ENCODE data around the gene KCNN2. TPM values are rescaled to one million over a fixed set of nuclear protein-coding genes. Genes with fewer than 3 reads are reported as not detected.

Gene KCNN2
- total RNA-seq, 3 donors from 2014 or later = 0.16 to 0.33 TPM; not detected in 1

DNA sequence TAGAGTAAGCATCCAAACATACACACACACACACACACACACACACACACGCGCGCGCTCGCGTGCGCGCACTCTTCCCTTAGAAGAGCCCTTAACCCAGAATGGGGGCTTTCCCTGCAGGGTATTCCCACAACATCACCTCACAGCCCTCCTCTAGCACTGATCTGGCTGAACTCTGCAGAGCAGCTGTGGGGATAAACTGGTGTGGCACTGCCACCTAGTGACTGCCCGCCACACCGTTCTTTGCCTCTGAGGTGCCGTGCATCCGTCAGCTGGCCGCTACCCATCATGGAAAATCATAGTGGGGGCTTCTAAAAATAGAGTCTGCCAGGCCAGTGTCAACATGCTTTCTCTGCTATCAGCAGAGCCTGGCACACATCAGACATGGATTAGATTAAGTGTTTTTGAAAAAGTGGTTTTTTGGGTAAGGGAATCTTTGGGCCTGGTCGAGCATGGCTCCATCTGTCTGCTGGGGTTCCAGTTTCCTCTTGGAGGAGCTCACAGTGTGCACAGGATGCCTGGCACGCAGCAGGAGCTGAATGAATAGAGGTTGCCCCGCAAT is 88.1 kb downstream of the KCNN2 start:
- TF ChIP-seq, protein P1, sequence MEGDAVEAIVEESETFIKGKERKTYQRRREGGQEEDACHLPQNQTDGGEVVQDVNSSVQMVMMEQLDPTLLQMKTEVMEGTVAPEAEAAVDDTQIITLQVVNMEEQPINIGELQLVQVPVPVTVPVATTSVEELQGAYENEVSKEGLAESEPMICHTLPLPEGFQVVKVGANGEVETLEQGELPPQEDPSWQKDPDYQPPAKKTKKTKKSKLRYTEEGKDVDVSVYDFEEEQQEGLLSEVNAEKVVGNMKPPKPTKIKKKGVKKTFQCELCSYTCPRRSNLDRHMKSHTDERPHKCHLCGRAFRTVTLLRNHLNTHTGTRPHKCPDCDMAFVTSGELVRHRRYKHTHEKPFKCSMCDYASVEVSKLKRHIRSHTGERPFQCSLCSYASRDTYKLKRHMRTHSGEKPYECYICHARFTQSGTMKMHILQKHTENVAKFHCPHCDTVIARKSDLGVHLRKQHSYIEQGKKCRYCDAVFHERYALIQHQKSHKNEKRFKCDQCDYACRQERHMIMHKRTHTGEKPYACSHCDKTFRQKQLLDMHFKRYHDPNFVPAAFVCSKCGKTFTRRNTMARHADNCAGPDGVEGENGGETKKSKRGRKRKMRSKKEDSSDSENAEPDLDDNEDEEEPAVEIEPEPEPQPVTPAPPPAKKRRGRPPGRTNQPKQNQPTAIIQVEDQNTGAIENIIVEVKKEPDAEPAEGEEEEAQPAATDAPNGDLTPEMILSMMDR (IDR thresholded peaks at IDR 0.05) = peak in 2 of 3 donors; percentile 60 to 67
- no peak for TF ChIP-seq POLR2AphosphoS5 (IDR thresholded peaks at IDR 0.05)
- TF ChIP-seq POLR2A (IDR thresholded peaks at IDR 0.05) = no peak
- Histone ChIP-seq H3K27me3 (no peaks in the 10 kb centered on the region), H3K4me1 (no peaks in the 10 kb centered on the region), H3K27ac (no peak overlapping the region), H3K9me3 (no peaks in the 10 kb centered on the region), H3K4me3 (no peak overlapping the region), H3K36me3 (no peaks in the 10 kb centered on the region)
- intact Hi-C loops (cut with DNase I; ENCODE audit: low total_unique reads) = no loop called here
- DNase-seq (ENCODE audit: low spot score in 2 of 2) = peak; percentile 20 to 58

DNA sequence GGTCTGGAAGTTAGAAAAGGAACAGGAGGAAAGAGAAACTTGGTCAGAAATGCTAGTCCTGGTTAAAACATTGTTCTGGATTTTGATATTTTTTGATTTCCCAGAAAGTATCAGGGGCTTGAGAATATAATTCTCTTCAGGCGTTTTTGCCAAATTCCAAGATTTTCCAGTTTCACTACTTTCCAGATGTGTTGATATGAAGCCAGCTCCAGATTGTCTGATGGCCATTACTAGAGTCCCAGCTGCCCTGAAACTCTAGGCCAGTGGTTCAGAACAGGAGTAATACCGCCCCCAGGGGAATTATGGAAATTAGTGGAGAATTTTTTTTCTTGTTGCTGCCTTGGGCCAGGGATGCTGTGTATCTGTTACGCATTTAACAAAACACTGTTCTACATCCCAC is 88.6 kb downstream of the KCNN2 start:
- intact Hi-C loops (cut with DNase I; ENCODE audit: low total_unique reads) = no loop called here
- H3K4me1 ChIP-seq = no peaks in the 10 kb centered on the region
- no peak for DNase-seq (ENCODE audit: low spot score in 2 of 2)
- H3K9me3 ChIP-seq = no peaks in the 10 kb centered on the region
- H3K27ac ChIP-seq = no peak overlapping the region
- no peaks in the 10 kb centered on the region for H3K36me3 ChIP-seq
- TF ChIP-seq, protein P1 (IDR thresholded peaks at IDR 0.05) = no peak
- TF ChIP-seq POLR2AphosphoS5 (IDR thresholded peaks at IDR 0.05) (no peak), POLR2A (IDR thresholded peaks at IDR 0.05) (no peak)
- no peak overlapping the region for H3K4me3 ChIP-seq
- H3K27me3 ChIP-seq = no peaks in the 10 kb centered on the region

DNA sequence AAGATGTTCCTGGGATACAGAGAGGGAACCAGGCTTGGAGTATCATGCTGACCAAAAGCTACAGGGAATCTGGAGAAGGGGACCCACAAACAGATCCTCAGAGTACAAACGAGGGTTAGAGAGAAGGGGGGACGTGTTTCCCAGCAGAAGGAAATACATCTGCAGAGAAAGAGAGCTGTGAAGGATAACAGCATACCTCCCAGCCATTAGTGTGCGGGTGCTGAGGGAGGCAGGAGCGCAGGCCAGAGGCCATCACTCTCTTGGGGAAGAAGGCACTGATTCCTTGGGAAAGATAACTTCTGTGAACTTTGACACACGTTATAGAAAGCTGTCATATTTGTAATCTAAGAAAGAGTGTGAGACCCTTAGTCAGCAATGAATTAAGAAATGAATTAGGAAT is 96.9 kb downstream of the KCNN2 start:
- no peak for DNase-seq (ENCODE audit: low spot score in 2 of 2)
- no peaks in the 10 kb centered on the region for H3K4me1 ChIP-seq
- no peaks in the 10 kb centered on the region for H3K27me3 ChIP-seq
- no peak overlapping the region for H3K4me3 ChIP-seq
- no peaks in the 10 kb centered on the region for H3K36me3 ChIP-seq
- intact Hi-C loops (cut with DNase I; ENCODE audit: low total_unique reads) = no loop called here
- no peak overlapping the region for H3K27ac ChIP-seq
- H3K9me3 ChIP-seq = no peaks in the 10 kb centered on the region
- TF ChIP-seq, protein P1 (IDR thresholded peaks at IDR 0.05) = no peak
- no peak for TF ChIP-seq POLR2AphosphoS5 (IDR thresholded peaks at IDR 0.05)
- TF ChIP-seq POLR2A (IDR thresholded peaks at IDR 0.05) = no peak

DNA sequence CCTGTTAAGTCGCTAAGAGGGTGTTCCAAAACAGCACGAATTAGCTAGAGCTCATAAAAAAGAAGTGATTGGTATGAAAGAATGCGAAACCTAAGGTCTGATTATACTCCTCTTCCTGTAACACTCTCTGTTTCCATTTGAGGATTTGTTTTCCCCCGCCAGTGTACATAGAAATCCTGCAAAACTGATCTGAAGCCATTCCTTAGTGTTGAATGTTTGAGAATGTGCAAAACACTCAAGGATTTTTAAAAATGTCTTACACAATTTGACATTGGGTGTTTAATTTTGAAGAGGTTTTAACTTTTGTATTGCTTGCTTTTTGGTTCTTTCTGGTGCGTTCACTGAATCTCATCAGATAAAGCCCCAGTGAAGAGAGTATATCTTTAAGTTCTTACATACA is 105.3 kb downstream of the KCNN2 start:
- no peak overlapping the region for H3K27ac ChIP-seq
- TF ChIP-seq POLR2A (IDR thresholded peaks at IDR 0.05) (no peak), POLR2AphosphoS5 (IDR thresholded peaks at IDR 0.05) (no peak)
- TF ChIP-seq, protein P1 (IDR thresholded peaks at IDR 0.05) = no peak
- intact Hi-C loops (cut with DNase I; ENCODE audit: low total_unique reads) = no loop called here

DNA sequence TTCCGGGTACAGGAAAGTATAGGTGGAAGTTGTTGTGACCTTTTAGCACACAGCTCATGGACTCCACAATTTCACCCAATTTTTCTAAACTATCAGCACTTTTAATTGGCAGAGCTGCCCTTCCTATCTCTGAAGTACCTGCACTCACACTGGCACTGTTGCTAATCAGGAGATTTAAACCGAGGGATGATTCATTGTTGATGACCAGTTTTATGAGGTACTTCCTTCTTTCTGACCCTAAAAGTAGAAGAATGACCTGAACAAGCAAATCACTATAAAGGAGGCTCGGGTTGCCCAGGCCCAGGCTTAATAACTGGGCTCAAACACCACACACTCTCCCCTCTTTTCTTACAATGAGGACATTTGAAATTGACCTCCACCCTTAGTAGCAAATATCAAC is 105.9 kb downstream of the KCNN2 start:
- Histone ChIP-seq H3K4me3 (no peak overlapping the region), H3K4me1 (no peaks in the 10 kb centered on the region), H3K27me3 (no peaks in the 10 kb centered on the region), H3K9me3 (no peaks in the 10 kb centered on the region), H3K27ac (no peak overlapping the region), H3K36me3 (no peaks in the 10 kb centered on the region)
- TF ChIP-seq, protein P1 (IDR thresholded peaks at IDR 0.05) = no peak
- TF ChIP-seq POLR2AphosphoS5 (IDR thresholded peaks at IDR 0.05) (no peak), POLR2A (IDR thresholded peaks at IDR 0.05) (no peak)
- intact Hi-C loops (cut with DNase I; ENCODE audit: low total_unique reads) = no loop called here
- no peak for DNase-seq (ENCODE audit: low spot score in 2 of 2)

More for the DNA sequence above, 105.3 kb downstream of the KCNN2 start:
- H3K4me3 ChIP-seq = no peak overlapping the region
- H3K36me3 ChIP-seq = no peaks in the 10 kb centered on the region
- no peaks in the 10 kb centered on the region for H3K4me1 ChIP-seq
- H3K27me3 ChIP-seq = no peaks in the 10 kb centered on the region
- no peak for DNase-seq (ENCODE audit: low spot score in 2 of 2)
- H3K9me3 ChIP-seq = no peaks in the 10 kb centered on the region

All from breast epithelium (tissue), 4 donors.